DND-41 (cell line): ENCODE results near the gene TCP11.

Source experiments
- ATAC-seq: fragments of 200-7000 bp; cut with Tn5 transposase; 3 replicates; pipeline ENCODE4 v1.9.1; 2021; ENCODE audit warnings: low read depth; ENCODE audit not compliant: insufficient read depth
- DNase-seq: peaks from one replicate; pipeline ENCODE4 v3.0.0-alpha.2; 2020
- H2AFZ ChIP-seq: 2 replicates; pipeline ENCODE4 v1.6.0; 2012; ENCODE audit warnings: low read depth, low read length
- H3K27ac ChIP-seq: 2 replicates; pipeline ENCODE4 v1.5.1; 2012; ENCODE audit warnings: low read length, inconsistent platforms
- H3K27me3 ChIP-seq: fragments of 200-600 bp; sonication (generic); 2 replicates; pipeline ENCODE4 v1.6.0; 2012; ENCODE audit warnings: low read length, mild to moderate bottlenecking, inconsistent platforms; ENCODE audit not compliant: insufficient read depth, poor library complexity
- H3K36me3 ChIP-seq: 2 replicates; pipeline ENCODE4 v1.5.1; 2012; ENCODE audit warnings: low read length, inconsistent platforms; ENCODE audit not compliant: insufficient read depth
- H3K4me1 ChIP-seq: 2 replicates; pipeline ENCODE4 v1.5.1; 2012; ENCODE audit warnings: mild to moderate bottlenecking, low read length; ENCODE audit not compliant: insufficient read depth
- H3K4me2 ChIP-seq: 2 replicates; pipeline ENCODE4 v1.6.0; 2012; ENCODE audit warnings: mild to moderate bottlenecking, moderate library complexity, low read length, inconsistent platforms; ENCODE audit not compliant: insufficient read depth
- H3K4me3 ChIP-seq, 2 experiments: fragments of 200-600 bp in 1 of 2; shearing (Covaris generic) in 1 of 2; 2 replicates each; pipeline ENCODE4 v1.5.1; 2012 to 2016; ENCODE audit warnings: inconsistent platforms in 2 of 2, low read length in 2 of 2, mild to moderate bottlenecking in 2 of 2, low read depth in 1 of 2, moderate library complexity in 1 of 2
- H3K79me2 ChIP-seq: 2 replicates; pipeline ENCODE4 v1.6.0; 2012; ENCODE audit warnings: low read length, inconsistent platforms; ENCODE audit not compliant: insufficient read depth
- H3K9ac ChIP-seq: 2 replicates; pipeline ENCODE4 v1.6.0; 2012; ENCODE audit warnings: low read depth, mild to moderate bottlenecking, inconsistent platforms, low read length, moderate library complexity
- H3K9me3 ChIP-seq: 2 replicates; pipeline ENCODE4 v1.5.1; 2012; ENCODE audit warnings: low read length, moderate library complexity, mild to moderate bottlenecking, inconsistent platforms; ENCODE audit not compliant: insufficient read depth, severe bottlenecking
- H4K20me1 ChIP-seq: 2 replicates; pipeline ENCODE4 v1.6.0; 2012; ENCODE audit warnings: low read length; ENCODE audit not compliant: insufficient read depth
- CTCF ChIP-seq: IDR thresholded peaks from 2 replicates; pipeline ENCODE4 v1.5.1; 2012; ENCODE audit warnings: borderline replicate concordance, low read length, moderate library complexity, mild to moderate bottlenecking; ENCODE audit not compliant: poor library complexity, severe bottlenecking; ENCODE audit errors: extremely low read depth
- EZH2 ChIP-seq: IDR thresholded peaks from 3 replicates; pipeline ENCODE4 v1.6.1; 2012; ENCODE audit warnings: borderline replicate concordance, low read depth, mild to moderate bottlenecking, moderate library complexity, low read length, inconsistent platforms; ENCODE audit not compliant: severe bottlenecking

Gene TCP11

DNA sequence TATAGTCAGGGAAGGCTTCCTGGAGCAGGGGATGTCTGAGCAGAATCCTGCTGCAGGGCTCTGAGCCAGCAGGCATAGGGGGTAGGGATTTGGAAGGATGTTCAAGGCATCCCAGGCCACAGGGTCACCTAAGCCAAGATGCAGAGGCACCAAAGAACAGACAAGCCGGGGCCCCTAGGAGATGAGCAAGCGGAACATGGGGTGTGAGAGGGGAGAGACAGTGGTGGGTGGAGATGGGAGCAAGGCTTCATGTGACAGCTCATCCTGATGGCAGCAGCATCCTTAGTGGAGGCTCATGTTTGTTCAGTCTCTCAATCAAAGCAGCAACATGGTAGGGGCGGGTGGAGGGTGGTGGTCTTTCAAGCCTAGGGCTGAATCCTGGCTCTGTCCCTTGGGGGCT, 29.8 kb upstream of the TCP11 start:
- no peaks in the 10 kb centered on the region for H3K4me1 ChIP-seq
- no peaks in the 10 kb centered on the region for H3K36me3 ChIP-seq
- TF ChIP-seq EZH2 = no peak
- TF ChIP-seq CTCF = no peak
- peaks cover 7% of the 10 kb centered on the region for H3K27me3 ChIP-seq
- H3K4me2 ChIP-seq = no peak overlapping the region
- no peak overlapping the region for H3K27ac ChIP-seq
- H3K9me3 ChIP-seq = no peaks in the 10 kb centered on the region
- H2AFZ ChIP-seq = no peak overlapping the region
- no peaks in the 10 kb centered on the region for H3K79me2 ChIP-seq
- no peak overlapping the region for H3K4me3 ChIP-seq
- no peak overlapping the region for H3K9ac ChIP-seq
- no peak for ATAC-seq
- no peaks in the 10 kb centered on the region for H4K20me1 ChIP-seq
- no peak for DNase-seq

DNA sequence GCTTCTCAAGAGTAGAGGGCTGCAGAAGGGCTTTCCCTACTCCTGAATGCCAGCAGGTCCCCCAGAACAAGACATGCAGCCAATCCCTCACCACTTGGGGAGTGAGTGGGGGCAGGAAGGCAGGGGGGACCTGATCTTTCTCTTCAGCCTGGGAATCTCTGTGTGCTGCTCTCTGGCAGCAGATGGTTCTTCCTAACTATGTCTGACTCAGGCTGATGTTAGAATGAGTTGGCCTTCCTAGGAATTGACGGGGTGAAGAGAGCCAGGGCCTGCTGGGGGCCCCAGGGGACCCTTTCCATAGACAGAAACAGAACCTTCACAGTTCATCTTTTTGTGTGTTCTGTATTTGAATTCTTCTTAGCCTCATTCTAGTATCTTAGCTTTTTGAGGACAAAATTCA, 29.0 kb upstream of the TCP11 start:
- Histone ChIP-seq H3K27me3 (peaks cover 7% of the 10 kb centered on the region), H4K20me1 (no peaks in the 10 kb centered on the region), H3K4me1 (no peaks in the 10 kb centered on the region), H3K36me3 (no peaks in the 10 kb centered on the region), H3K9me3 (no peaks in the 10 kb centered on the region), H3K9ac (no peak overlapping the region), H3K4me3 (no peak overlapping the region), H3K4me2 (no peak overlapping the region), H3K79me2 (no peaks in the 10 kb centered on the region), H2AFZ (no peak overlapping the region), H3K27ac (no peak overlapping the region)
- ATAC-seq (no peak), DNase-seq (no peak)
- TF ChIP-seq EZH2 (no peak), CTCF (no peak)

DNA sequence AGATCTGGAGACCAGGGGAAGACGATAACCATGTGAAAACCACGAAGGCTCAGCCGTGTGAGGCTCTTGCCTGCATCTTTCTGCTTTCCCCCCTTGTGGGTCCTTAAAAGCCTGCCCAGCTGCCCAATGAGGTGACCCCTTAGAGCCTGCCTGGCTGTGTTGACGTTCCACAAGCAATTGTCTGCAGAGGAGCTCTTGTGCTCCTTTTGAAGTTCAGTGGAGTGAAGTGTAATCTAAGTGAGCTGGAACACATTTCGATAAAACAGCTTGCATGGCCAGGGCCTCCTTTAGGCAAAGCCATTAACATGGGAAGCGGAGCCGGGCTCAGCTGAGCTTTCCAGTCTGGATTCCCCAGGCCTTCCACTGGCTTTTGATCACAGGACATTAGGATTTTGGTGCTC, 27.3 kb upstream of the TCP11 start:
- DNase-seq (no peak), ATAC-seq (no peak)
- H3K27me3 ChIP-seq = peaks cover 3% of the 10 kb centered on the region
- no peaks in the 10 kb centered on the region for H3K9me3 ChIP-seq
- no peak overlapping the region for H3K9ac ChIP-seq
- H3K79me2 ChIP-seq = no peaks in the 10 kb centered on the region
- no peak overlapping the region for H3K4me2 ChIP-seq
- no peak overlapping the region for H2AFZ ChIP-seq
- H3K36me3 ChIP-seq = no peaks in the 10 kb centered on the region
- H3K27ac ChIP-seq = no peak overlapping the region
- TF ChIP-seq CTCF (no peak), EZH2 (no peak)
- no peaks in the 10 kb centered on the region for H3K4me1 ChIP-seq
- no peak overlapping the region for H3K4me3 ChIP-seq
- no peaks in the 10 kb centered on the region for H4K20me1 ChIP-seq

DNA sequence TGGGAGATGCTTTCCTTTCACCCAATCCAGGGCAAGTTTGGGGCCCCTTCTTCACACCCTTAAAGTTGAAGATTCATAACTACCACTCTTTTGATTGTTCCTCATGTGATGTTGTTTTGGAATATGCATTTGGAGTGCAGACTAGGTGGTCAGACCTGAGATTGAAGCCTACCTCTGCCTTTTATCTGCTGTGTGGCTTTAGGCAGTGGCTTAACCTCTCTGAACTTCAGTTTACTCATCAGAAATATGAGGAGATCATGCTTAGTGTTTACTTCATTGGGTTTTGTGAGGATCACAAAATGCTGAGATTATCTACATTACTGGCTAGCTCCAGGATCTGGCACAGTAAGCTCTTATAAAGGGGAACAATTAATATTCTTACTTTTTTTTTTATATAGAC, 26.4 kb upstream of the TCP11 start:
- H3K4me1 ChIP-seq = no peaks in the 10 kb centered on the region
- no peak overlapping the region for H3K27ac ChIP-seq
- no peaks in the 10 kb centered on the region for H3K36me3 ChIP-seq
- peaks cover 3% of the 10 kb centered on the region; the same call in 1 of the 2 replicates for H4K20me1 ChIP-seq
- no peak for TF ChIP-seq CTCF
- no peak for TF ChIP-seq EZH2
- H3K4me3 ChIP-seq = no peak overlapping the region
- no peaks in the 10 kb centered on the region for H3K79me2 ChIP-seq
- no peaks in the 10 kb centered on the region for H3K9me3 ChIP-seq
- no peak overlapping the region for H3K4me2 ChIP-seq
- H3K27me3 ChIP-seq = peaks cover 7% of the 10 kb centered on the region
- no peak for DNase-seq
- no peak for ATAC-seq
- H2AFZ ChIP-seq = no peak overlapping the region
- no peak overlapping the region for H3K9ac ChIP-seq
